GM18951 (cell line): ENCODE results near the gene ZNF80.
"Not testable (repeated sequence)": the region's sequence is repeated elsewhere in the genome, so short reads cannot be mapped to it uniquely, and the experiment has no call there.

ENCODE experiments used
- POLR2A ChIP-seq: IDR thresholded peaks from 4 replicates; pipeline ENCODE4 v1.6.1; 2011; ENCODE audit warnings: mild to moderate bottlenecking; ENCODE audit not compliant: insufficient read length, insufficient read depth; ENCODE audit errors: extremely low read depth
- in situ Hi-C: fragments of 300-500 bp; cut with MboI; formaldehyde crosslinking; loops from one replicate; pipeline ENCODE4 v1.12.0; 2022; ENCODE audit warnings: low sequenced_read_pairs, mixed read lengths, inconsistent platforms; ENCODE audit not compliant: unreplicated experiment

Gene ZNF80

DNA sequence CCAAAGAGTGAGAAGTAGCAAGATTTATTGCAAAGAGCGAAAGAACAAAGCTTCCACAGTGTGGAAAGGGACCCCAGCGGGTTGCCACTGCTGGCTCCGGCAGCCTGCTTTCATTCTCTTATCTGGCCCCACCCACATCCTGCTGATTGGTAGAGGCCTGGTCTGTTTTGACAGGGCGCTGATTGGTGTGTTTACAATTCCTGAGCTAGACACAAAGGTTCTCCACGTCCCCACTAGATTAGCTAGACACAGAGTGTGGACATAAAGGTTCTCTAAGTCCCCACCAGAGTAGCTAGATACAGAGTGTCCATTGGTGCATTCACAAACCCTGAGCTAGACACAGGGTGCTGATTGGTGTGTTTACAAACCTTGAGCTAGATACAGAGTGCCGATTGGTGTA lies at the start of gene ZNF80:
Gene ZNF80 (minus strand): TSS at position 101 of the 400 bp plus-strand sequence. CDS start 504 bp downstream, outside the sequence.
- in situ Hi-C loops, result not testable (repeated sequence)

DNA sequence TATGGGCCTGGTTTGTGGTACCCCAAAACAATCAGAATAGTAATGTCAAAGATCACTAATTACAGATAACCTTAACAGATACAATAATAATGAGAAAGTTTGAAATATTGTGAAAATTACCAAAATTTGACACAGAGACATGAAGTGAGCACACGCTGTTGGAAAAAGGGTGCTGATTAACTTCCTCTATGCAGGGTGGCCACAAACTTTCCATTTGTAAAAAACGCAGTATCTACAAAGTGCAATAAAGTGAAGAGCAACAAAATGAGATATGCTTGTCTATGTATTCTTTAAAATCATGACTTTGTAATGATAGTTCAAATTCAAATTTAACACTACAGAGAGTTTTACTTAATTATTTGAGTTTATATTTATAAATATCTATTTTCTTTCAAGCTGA lies 48.9 kb upstream of the ZNF80 start:
- in situ Hi-C loops, result no loop called here
- TF ChIP-seq POLR2A, result no peak

DNA sequence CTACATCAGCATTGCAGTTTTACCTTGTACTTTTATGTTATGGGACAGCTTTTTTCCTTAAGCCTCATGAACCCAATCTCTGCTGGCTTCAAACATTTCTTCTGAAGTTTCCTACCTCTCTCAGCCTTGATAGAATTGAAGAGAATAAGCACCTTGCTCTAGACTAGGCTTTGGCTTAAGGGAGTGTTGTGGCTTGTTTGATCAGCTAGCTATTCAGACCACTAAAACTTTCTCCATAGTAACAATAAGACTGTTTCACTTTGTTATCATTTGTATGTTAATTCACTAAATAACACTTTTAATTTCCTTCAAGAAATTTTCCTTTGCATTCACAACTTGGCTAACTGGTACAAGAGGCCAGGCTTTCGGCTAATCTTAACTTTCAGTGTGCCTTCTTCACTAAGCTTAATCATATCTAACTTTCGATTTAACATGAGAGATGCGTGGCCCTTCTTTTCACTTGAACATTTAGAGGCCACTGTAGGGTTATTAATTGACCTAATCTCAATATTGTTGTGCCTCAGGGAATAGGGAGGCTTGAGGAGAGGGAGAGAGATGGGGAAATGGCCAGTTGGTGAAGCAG lies 48.4 kb upstream of the ZNF80 start:
- no peak for TF ChIP-seq POLR2A
- in situ Hi-C loops, result no loop called here

DNA sequence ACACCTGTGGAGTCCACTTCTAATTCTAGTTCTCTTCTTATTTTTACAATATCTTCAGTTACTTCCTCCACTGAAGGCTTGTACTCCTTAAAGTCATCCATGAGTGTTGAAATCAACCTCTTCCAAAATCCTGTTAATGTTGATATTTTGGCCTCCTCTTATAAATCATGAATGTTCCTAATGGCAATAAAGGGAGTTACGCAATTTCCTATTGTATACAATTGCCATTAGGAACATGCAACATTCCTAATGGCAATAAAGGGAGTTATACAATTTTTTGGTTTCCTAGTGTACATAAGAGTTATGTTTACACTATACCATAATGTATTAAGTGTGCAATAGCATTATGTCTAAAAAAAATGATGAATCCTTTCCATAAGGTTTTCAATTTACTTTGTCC lies 47.3 kb upstream of the ZNF80 start:
- in situ Hi-C loops, result no loop called here
- no peak for TF ChIP-seq POLR2A

DNA sequence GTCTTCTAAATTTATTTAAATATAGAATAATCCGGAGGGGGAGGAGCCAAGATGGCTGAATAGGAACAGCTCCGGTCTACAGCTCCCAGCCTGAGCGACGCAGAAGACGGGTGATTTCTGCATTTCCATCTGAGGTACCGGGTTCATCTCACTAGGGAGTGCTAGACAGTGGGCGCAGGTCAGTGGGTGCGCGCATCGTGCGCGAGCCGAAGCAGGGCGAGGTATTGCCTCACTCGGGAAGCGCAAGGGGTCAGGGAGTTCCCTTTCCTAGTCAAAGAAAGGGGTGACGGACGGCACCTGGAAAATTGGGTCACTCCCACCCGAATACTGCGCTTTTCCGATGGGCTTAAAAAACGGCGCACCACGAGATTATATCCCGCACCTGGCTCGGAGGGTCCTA lies 39.5 kb upstream of the ZNF80 start:
- in situ Hi-C loops, result not testable (repeated sequence)

DNA sequence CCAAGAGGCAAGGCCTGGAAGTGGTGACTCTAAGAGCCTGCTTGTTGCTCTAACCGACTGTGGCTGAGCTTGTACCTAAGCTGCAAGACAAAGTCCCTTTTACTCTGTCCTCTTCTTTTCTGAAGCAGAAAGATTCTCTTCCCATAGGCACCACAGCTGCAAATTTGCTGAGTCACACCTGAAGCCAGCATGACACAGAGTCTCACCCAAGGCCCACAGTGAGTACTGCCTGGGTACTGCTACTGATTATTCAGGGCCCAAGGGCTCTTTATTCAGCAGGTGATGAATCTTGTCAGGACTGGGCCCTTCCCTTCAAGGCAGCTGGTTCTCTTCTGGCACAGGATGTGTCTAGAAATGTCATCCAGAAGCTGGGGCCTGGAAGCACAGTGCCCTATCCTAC lies 37.6 kb upstream of the ZNF80 start:
- in situ Hi-C loops, result no loop called here
- no peak for TF ChIP-seq POLR2A

DNA sequence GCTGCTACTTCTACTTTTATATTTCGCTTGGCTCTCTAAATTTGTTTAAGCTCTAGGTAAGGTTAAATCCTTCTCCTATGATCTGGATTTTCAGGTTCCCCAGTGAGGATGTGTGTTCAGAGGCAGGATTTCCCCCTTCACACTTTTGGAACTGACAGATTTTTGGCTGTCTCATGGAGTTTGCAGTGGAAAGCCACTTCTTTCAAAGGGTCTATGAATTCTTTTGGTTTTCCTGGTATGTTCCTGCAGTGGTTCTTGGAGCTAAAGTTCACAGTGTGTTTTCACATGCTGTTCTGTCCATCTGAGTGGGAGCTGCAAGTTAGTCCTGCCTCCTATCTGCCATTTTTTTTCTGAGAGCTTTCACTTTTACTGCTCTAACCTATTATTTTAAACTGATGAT lies 34.9 kb upstream of the ZNF80 start:
- TF ChIP-seq POLR2A, result no peak
- in situ Hi-C loops, result no loop called here

DNA sequence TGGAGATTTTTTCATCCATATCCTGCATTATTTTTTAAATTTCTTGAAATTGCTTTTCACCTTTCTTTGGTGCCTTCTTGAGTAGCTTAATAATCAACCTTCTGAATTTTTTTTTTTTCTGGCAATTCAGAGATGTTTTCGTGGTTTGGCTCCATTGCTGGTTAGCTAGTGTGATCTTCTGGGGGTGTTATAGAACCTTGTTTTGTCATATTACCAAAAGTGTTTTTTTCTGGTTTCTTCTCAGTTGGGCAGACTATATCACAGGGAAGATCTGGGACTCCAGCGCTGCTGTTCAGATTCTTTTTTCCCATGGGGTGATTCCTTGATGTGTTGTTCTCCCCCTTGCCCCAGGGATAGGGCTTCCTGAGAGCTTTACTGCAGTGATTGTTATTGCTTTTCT lies 32.6 kb upstream of the ZNF80 start:
- in situ Hi-C loops, result no loop called here
- TF ChIP-seq POLR2A, result no peak

DNA sequence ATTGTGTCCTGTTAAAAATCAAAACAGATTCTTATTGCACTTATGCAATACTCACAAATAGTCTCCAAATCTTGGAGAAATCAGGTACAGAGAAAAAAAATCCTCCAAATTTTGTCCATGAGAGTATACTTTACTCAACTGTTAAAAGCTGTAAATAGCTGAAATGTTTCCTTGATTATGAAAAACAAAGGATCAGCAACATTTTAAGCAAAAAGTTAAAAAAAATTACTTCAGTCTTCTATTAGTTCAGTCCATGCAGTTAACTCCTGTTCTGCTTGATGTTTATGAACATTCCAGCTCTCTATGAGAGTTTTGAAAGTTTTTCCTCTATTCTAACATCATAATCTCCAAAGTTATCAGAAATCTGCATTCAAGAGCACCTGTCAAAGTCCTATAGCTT lies 22.8 kb upstream of the ZNF80 start:
- TF ChIP-seq POLR2A, result no peak
- in situ Hi-C loops, result no loop called here

DNA sequence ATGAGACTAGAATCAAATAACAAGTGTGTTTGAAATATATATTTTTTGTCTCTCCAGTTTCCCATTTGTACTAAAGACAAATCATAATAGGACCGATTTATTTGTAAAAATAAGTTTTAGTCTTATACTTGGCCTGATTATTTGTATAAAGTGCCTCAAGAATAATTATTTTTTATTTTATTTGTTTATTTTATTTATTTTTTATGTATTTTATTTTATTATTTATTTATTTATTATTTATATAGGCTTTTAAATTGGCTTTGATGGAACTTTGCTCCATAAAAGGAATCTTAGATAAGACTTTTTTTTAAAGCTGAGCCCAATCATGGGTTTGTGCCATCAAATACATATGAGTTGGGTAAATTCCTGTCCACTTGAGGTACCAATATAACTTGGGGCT lies 22.2 kb upstream of the ZNF80 start:
- no peak for TF ChIP-seq POLR2A
- in situ Hi-C loops, result no loop called here

DNA sequence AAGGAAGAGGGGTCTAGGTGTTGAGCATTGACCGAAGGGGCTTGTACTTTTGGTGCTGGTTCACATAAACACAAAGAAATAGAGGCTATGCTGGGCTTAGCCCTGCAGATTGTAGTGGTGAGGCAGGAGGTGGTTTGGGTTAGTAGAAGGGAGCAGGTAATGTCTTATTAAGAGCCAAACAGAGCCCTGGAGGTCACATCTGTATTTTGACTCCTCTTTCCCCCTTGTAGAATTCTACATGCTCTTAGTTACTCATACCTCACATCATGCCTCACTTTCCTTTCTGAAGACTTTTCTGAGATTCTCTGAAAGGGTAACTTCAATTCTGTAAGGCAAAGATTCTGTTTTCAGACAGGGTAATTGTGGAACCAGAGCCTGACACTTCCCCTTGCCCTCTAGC lies 16.1 kb upstream of the ZNF80 start:
- no peak for TF ChIP-seq POLR2A
- in situ Hi-C loops, result no loop called here

DNA sequence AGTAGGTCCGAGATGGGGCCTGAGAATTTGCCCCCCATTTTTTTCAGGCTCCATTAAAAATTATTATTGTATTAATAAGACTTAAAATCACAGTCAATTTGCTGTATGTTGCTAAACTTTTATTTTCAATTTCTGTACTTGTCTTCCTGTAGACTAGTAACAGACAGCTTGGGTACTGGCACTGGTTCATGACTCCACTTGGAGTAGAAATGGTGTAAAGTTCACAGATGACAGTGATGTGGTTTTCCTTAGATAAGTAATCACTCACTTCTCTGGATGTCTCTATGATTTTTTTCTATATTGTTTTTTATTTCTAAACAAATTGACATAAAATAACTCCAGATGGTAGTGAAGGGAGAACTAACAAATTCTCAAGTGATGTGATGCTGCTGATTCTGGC lies 15.6 kb upstream of the ZNF80 start:
- TF ChIP-seq POLR2A, result no peak
- in situ Hi-C loops, result no loop called here

DNA sequence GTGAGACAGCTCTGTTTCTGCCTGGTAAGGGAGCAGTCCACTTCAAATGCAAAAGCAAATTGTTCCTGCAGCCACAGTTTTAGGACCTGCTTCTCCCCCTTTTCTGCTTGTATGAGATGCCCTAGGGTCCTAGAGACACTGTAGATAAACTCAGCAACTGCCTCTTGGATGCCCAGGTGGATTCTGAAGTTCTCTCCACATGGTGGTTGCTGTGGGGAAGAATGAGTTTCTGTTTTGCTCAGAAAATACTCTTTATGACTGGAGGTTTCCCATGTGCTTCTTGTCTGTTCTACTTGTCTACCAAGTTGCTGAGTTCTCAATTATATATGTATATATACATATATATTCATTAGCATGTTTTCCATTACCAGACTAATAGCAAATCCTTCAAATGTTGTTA lies 5.6 kb upstream of the ZNF80 start:
- no peak for TF ChIP-seq POLR2A
- in situ Hi-C loops, result no loop called here

DNA sequence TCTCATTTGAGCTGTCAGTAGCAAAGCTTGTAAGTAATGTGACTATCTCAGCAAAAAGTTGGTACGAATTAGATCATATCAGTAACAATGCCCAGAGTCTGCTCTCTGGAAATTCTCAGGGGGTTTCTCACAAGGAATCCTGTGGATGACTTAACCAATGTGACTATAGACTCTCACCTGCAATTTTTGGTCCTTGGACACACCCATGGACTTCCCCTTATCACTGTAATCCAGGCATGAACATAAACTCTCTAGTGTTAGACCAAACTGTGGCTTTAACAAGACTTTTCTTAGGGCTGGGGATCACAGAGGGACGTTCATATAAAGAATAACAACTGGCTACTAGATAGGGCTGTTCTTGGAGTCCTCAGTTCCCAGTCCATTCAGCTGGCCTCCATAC lies 3.9 kb upstream of the ZNF80 start:
- in situ Hi-C loops, result no loop called here
- TF ChIP-seq POLR2A, result no peak

DNA sequence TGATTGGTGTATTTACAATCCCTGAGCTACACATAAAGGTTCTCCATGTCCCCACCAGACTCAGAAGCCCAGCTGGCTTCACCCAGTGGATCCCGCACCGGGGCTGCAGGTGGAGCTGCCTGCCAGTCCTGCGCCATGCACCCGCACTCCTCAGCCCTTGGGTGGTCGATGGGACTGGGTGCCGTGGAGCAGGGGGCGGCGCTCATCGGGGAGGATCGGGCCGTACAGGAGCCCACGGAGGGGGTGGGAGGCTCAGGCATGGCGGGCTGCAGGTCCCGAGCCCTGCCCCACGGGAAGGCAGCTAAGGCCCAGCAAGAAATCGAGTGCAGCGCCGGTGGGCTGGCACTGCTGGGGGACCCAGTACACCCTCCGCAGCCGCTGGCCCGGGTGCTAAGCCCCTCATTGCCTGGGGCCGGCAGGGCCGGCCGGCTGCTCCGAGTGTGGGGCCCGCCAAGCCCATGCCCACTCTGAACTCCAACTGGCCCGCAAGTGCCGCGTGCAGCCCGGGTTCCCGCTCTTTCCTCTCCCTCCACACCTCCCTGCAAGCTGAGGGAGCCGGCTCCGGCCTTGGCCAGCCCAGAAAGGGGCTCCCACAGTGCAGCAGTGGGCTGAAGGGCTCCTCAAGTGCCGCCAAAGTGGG lies 888 bp upstream of the ZNF80 start:
- in situ Hi-C loops, result not testable (repeated sequence)
